ENCODE measurements around the gene TP53TG3.
"Not testable (repeated sequence)": the region's sequence is repeated elsewhere in the genome, so short reads cannot be mapped to it uniquely, and the experiment has no call there.

Gene TP53TG3

GRCh38 chr16:32676065-32676464, at the start of gene TP53TG3:
TP53TG3 (minus strand) TSS chr16:32676165; CDS start chr16:32676097, 68 bp downstream.
- DNase-seq = not testable (repeated sequence)

- not testable (repeated sequence) for DNase-seq
Measured at GRCh38 chr16:32650876-32651275, 25.1 kb downstream of the TP53TG3 start.

GRCh38 chr16:32647562-32647961, 28.4 kb downstream of the TP53TG3 start:
- not testable (repeated sequence) for DNase-seq

DNA sequence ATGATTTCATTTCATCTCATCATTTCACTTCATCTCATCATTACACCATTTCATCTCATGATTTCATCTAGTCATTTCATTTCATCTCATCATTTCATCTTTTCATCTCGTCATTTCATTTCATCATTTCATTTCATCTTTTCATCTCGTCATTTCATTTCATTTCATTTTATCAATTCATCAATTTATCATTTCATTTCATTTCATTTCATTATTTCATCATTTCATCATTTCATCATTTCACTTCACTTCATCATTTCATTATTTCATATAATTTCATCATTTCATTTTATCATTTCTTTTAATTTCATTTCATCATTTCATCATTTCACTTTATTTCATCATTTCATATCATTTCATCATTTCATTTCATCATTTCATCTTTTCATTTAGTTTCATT, 29.2 kb downstream of the TP53TG3 start:
- DNase-seq = not testable (repeated sequence)

- not testable (repeated sequence) for DNase-seq
Measured at GRCh38 chr16:32646177-32646576, 29.8 kb downstream of the TP53TG3 start.

- not testable (repeated sequence) for DNase-seq
Measured at GRCh38 chr16:32645278-32645908, 30.6 kb downstream of the TP53TG3 start.

DNA sequence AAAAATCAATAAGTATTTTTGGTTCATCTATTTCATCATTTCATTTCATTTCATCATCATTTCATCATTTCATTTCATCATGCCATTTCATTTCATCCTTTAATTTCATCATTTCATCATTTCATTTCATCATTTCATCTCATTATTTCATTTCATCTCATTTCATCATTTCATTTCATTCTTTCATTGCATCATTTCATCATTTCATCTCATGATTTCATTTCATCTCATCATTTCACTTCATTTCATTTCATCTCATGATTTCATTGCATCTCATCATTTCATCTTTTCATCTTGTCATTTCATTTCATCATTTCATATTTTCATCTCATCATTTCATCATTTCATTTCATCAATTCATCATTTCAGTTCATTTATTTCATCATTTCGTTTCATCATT, 31.2 kb downstream of the TP53TG3 start:
- DNase-seq = not testable (repeated sequence)

DNA sequence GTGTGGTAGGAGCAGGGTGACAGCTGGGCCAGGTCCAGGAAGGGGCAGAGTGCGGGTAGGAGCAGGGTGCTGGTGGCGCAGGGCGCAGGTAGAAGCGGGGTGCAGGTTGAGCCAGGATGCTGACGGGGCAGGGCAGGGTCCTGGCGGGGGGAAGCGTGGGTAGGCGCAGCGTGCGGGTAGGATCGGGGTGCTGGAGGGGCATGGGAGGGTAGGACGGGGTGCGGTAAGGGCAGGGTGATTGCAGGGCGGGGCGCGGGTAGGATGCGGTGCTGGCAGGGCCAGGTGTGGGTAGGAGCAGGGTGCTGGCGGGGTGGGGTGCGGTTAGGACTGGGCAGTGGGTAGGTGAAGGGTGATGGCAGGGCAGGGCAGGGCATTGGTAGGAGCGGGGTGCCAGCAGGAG, 38.4 kb downstream of the TP53TG3 start:
- not testable (repeated sequence) for DNase-seq

- DNase-seq = not testable (repeated sequence)
Measured at GRCh38 chr16:32632096-32632495, 43.9 kb downstream of the TP53TG3 start.
